Measurements from ENCODE around the gene KRTAP11-1.

KRTAP11-1 gene

DNA sequence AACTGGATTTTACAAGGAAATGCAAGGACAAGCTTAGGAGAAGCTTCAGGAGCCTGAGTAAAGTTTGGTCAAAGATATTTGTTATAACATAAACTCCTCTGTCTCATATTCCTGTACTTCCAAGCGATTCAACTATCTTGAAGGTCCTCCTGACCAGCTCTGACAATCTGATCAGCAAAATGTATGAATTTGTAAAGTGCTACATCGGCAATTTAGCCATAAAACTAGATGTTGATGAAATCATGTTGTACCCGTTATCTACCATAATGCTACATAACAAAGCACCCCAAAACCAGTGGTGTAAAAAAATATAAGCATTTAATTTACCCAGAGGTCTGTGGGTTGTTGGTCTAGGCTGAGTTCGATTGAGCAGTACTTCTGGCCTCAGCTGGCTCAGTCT is 19.5 kb upstream of the KRTAP11-1 start:
- no peak overlapping the region for H3K4me2 ChIP-seq (ENCODE audit: low read length)
- no peaks in the 10 kb centered on the region for H3K79me1 ChIP-seq (ENCODE audit: low read length)
- H3K36me3 ChIP-seq (ENCODE audit: control insufficient read depth in 1 of 2, insufficient read depth in 2 of 2, low read length in 2 of 2) = no peaks in the 10 kb centered on the region
- DNase-seq = no peak
- H3K27ac ChIP-seq (ENCODE audit: low read depth, low read length) = no peak overlapping the region
- no peak overlapping the region for H2BK120ac ChIP-seq (ENCODE audit: insufficient read depth, low read length, poor library complexity)
- no peak overlapping the region for H3K4me3 ChIP-seq (ENCODE audit: low read depth, low read length)
- H3K4me1 ChIP-seq (ENCODE audit: control insufficient read depth in 1 of 2, insufficient read depth in 2 of 2, low read length in 2 of 2) = peaks cover 4 to 6% of the 10 kb centered on the region in 2 experiments
- no peaks in the 10 kb centered on the region for H3K9me3 ChIP-seq (ENCODE audit: insufficient read depth, low read depth, low read length)
- H2AFZ ChIP-seq (ENCODE audit: insufficient read depth, low read length, poor library complexity) = no peak overlapping the region
- WGBS (ENCODE audit: extremely low coverage, insufficient coverage, insufficient read length) = no CpG with 5 or more reads among the region's 4 CpGs
- no peak overlapping the region for H4K12ac ChIP-seq (ENCODE audit: low read depth, low read length)
- no peak overlapping the region for H3K23ac ChIP-seq (ENCODE audit: low read length)
- no peak overlapping the region for H3K9ac ChIP-seq (ENCODE audit: low read length)
- no peak overlapping the region for H3K4ac ChIP-seq (ENCODE audit: low read depth, low read length)
- no peak overlapping the region for H2BK5ac ChIP-seq (ENCODE audit: low read depth, low read length, poor library complexity)
- no peak overlapping the region for H3K18ac ChIP-seq (ENCODE audit: low read length)
- H2AK5ac ChIP-seq (ENCODE audit: low read length) = no peak overlapping the region
- H3K79me2 ChIP-seq (ENCODE audit: control insufficient read depth, insufficient read depth, low read length, poor library complexity) = no peaks in the 10 kb centered on the region
- H4K91ac ChIP-seq (ENCODE audit: low read depth, low read length) = no peak overlapping the region
- no peaks in the 10 kb centered on the region for H3K27me3 ChIP-seq (ENCODE audit: insufficient read depth, low read length)
- no peak overlapping the region for H4K8ac ChIP-seq (ENCODE audit: low read depth, low read length)
- H2BK12ac ChIP-seq (ENCODE audit: low read length) = no peak overlapping the region
- no peak overlapping the region for H3K14ac ChIP-seq (ENCODE audit: low read length)

DNA sequence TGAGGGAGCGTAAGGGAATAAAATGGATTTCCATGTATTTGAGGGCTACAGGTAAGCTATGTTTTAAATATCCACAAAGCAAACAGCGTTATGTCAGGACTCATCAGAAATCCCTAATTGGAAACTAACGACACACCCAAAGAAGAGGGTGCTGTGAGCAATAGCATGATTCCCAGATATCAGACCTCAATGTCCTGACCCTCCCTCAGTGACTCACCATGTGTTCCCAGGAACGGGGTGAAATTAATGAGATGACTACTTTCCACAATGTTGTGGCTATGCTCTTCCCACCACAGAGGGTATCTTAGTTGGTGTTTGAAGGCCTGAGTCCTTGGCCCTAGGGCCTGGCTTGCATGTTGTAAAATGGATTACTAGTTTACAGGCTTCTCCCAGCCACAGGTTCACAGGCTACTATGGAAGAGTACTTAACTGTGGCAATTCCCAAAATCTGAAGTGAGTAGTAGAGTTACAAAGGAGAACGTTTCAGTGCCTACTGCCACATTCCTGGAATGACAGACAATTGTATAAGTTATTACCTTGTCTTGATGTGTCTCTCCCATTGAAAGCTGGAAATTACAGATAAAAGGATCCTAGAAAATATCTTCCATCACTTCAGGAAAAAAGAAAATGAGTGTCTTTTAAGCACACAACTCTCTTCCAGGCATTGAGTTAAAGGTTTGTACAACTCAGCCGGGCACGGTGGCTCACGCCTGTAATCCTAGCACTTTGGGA is 1.7 kb upstream of the KRTAP11-1 start:
- WGBS (ENCODE audit: extremely low coverage, insufficient coverage, insufficient read length) = no CpG with 5 or more reads among the region's 8 CpGs
- no peak overlapping the region for H3K4ac ChIP-seq (ENCODE audit: low read depth, low read length)
- DNase-seq = no peak
- no peak overlapping the region for H2BK120ac ChIP-seq (ENCODE audit: insufficient read depth, low read length, poor library complexity)
- H2AK5ac ChIP-seq (ENCODE audit: low read length) = no peak overlapping the region
- H4K12ac ChIP-seq (ENCODE audit: low read depth, low read length) = no peak overlapping the region
- H4K8ac ChIP-seq (ENCODE audit: low read depth, low read length) = no peak overlapping the region
- H3K9me3 ChIP-seq (ENCODE audit: insufficient read depth, low read depth, low read length) = no peaks in the 10 kb centered on the region
- H3K79me1 ChIP-seq (ENCODE audit: low read length) = no peaks in the 10 kb centered on the region
- no peaks in the 10 kb centered on the region for H3K4me1 ChIP-seq (ENCODE audit: control insufficient read depth in 1 of 2, insufficient read depth in 2 of 2, low read length in 2 of 2)
- no peak overlapping the region for H3K4me2 ChIP-seq (ENCODE audit: low read length)
- H2AFZ ChIP-seq (ENCODE audit: insufficient read depth, low read length, poor library complexity) = no peak overlapping the region
- no peaks in the 10 kb centered on the region for H3K27me3 ChIP-seq (ENCODE audit: insufficient read depth, low read length)
- no peak overlapping the region for H3K18ac ChIP-seq (ENCODE audit: low read length)
- H3K79me2 ChIP-seq (ENCODE audit: control insufficient read depth, insufficient read depth, low read length, poor library complexity) = no peaks in the 10 kb centered on the region
- H3K4me3 ChIP-seq (ENCODE audit: low read depth, low read length) = no peak overlapping the region
- H3K14ac ChIP-seq (ENCODE audit: low read length) = no peak overlapping the region
- H4K91ac ChIP-seq (ENCODE audit: low read depth, low read length) = no peak overlapping the region
- H3K27ac ChIP-seq (ENCODE audit: low read depth, low read length) = no peak overlapping the region
- no peak overlapping the region for H3K9ac ChIP-seq (ENCODE audit: low read length)
- no peak overlapping the region for H2BK5ac ChIP-seq (ENCODE audit: low read depth, low read length, poor library complexity)
- no peak overlapping the region for H2BK12ac ChIP-seq (ENCODE audit: low read length)
- no peak overlapping the region for H3K23ac ChIP-seq (ENCODE audit: low read length)
- H3K36me3 ChIP-seq (ENCODE audit: control insufficient read depth in 1 of 2, insufficient read depth in 2 of 2, low read length in 2 of 2) = no peaks in the 10 kb centered on the region

DNA sequence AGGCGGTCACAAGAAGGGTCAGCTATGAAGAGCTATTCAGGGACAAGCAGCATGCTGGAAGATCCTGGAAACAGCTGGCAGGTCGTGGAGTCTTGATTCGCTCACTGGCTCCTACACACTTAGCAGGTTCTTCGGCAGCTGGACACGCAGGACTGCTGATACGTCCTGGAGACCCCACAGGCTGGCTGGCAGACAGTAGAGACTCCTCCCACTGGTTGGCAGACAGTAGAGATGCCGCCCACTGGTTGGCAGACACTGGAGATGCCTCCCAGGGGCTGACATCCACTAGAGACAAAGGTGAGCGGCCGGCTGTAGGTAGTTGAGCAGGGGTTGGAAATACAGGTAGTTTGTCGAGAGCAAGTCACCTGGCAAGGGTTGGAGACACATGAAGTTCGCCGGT is 466 bp downstream of the KRTAP11-1 start:
- no peaks in the 10 kb centered on the region for H3K9me3 ChIP-seq (ENCODE audit: insufficient read depth, low read depth, low read length)
- no peak overlapping the region for H3K14ac ChIP-seq (ENCODE audit: low read length)
- H3K4me2 ChIP-seq (ENCODE audit: low read length) = no peak overlapping the region
- H4K12ac ChIP-seq (ENCODE audit: low read depth, low read length) = no peak overlapping the region
- no peak overlapping the region for H2BK120ac ChIP-seq (ENCODE audit: insufficient read depth, low read length, poor library complexity)
- no peak for DNase-seq
- no peaks in the 10 kb centered on the region for H3K27me3 ChIP-seq (ENCODE audit: insufficient read depth, low read length)
- no peak overlapping the region for H4K8ac ChIP-seq (ENCODE audit: low read depth, low read length)
- H3K4ac ChIP-seq (ENCODE audit: low read depth, low read length) = no peak overlapping the region
- no peak overlapping the region for H3K4me3 ChIP-seq (ENCODE audit: low read depth, low read length)
- H3K79me1 ChIP-seq (ENCODE audit: low read length) = no peaks in the 10 kb centered on the region
- no peaks in the 10 kb centered on the region for H3K36me3 ChIP-seq (ENCODE audit: control insufficient read depth in 1 of 2, insufficient read depth in 2 of 2, low read length in 2 of 2)
- H2BK5ac ChIP-seq (ENCODE audit: low read depth, low read length, poor library complexity) = no peak overlapping the region
- H3K9ac ChIP-seq (ENCODE audit: low read length) = no peak overlapping the region
- H2AFZ ChIP-seq (ENCODE audit: insufficient read depth, low read length, poor library complexity) = no peak overlapping the region
- H4K91ac ChIP-seq (ENCODE audit: low read depth, low read length) = no peak overlapping the region
- no peaks in the 10 kb centered on the region for H3K79me2 ChIP-seq (ENCODE audit: control insufficient read depth, insufficient read depth, low read length, poor library complexity)
- no peak overlapping the region for H3K27ac ChIP-seq (ENCODE audit: low read depth, low read length)
- H3K18ac ChIP-seq (ENCODE audit: low read length) = no peak overlapping the region
- H3K23ac ChIP-seq (ENCODE audit: low read length) = no peak overlapping the region
- no peak overlapping the region for H2BK12ac ChIP-seq (ENCODE audit: low read length)
- WGBS (ENCODE audit: extremely low coverage, insufficient coverage, insufficient read length) = no CpG with 5 or more reads among the region's 12 CpGs
- no peaks in the 10 kb centered on the region for H3K4me1 ChIP-seq (ENCODE audit: control insufficient read depth in 1 of 2, insufficient read depth in 2 of 2, low read length in 2 of 2)
- H2AK5ac ChIP-seq (ENCODE audit: low read length) = no peak overlapping the region

DNA sequence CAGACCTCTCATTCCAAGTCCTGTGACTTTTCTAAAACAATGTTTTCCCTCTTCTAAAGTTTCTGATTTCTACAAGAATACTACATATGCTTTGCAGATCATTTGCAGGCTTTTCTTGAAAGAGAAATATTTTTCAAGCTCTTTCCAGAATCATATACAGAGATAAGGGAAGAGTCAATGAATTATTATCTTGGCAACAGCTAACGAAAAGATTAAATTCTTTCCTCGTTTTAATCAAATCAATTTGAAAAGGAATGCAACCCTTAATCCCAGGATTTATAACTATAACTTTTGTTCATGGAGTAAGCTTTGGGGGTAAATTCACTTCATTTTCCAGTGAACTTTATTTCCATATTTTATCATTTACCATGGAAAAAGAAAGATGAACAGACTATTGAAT is 6.9 kb downstream of the KRTAP11-1 start:
- Histone ChIP-seq H2BK5ac (ENCODE audit: low read depth, low read length, poor library complexity) (no peak overlapping the region), H3K79me2 (ENCODE audit: control insufficient read depth, insufficient read depth, low read length, poor library complexity) (no peaks in the 10 kb centered on the region), H3K14ac (ENCODE audit: low read length) (no peak overlapping the region), H3K27me3 (ENCODE audit: insufficient read depth, low read length) (no peaks in the 10 kb centered on the region), H3K23ac (ENCODE audit: low read length) (no peak overlapping the region), H3K4me3 (ENCODE audit: low read depth, low read length) (no peak overlapping the region), H3K9ac (ENCODE audit: low read length) (no peak overlapping the region), H2BK12ac (ENCODE audit: low read length) (no peak overlapping the region), H4K91ac (ENCODE audit: low read depth, low read length) (no peak overlapping the region), H3K9me3 (ENCODE audit: insufficient read depth, low read depth, low read length) (no peaks in the 10 kb centered on the region), H4K8ac (ENCODE audit: low read depth, low read length) (no peak overlapping the region), H3K36me3 (ENCODE audit: control insufficient read depth in 1 of 2, insufficient read depth in 2 of 2, low read length in 2 of 2) (no peaks in the 10 kb centered on the region), H4K12ac (ENCODE audit: low read depth, low read length) (no peak overlapping the region), H2AK5ac (ENCODE audit: low read length) (no peak overlapping the region), H2BK120ac (ENCODE audit: insufficient read depth, low read length, poor library complexity) (no peak overlapping the region), H3K4ac (ENCODE audit: low read depth, low read length) (no peak overlapping the region), H2AFZ (ENCODE audit: insufficient read depth, low read length, poor library complexity) (no peak overlapping the region), H3K4me1 (ENCODE audit: control insufficient read depth in 1 of 2, insufficient read depth in 2 of 2, low read length in 2 of 2) (no peaks in the 10 kb centered on the region), H3K79me1 (ENCODE audit: low read length) (no peaks in the 10 kb centered on the region), H3K27ac (ENCODE audit: low read depth, low read length) (no peak overlapping the region), H3K4me2 (ENCODE audit: low read length) (no peak overlapping the region), H3K18ac (ENCODE audit: low read length) (no peak overlapping the region)
- DNase-seq = no peak
- no CpG with 5 or more reads among the region's 2 CpGs for WGBS (ENCODE audit: extremely low coverage, insufficient coverage, insufficient read length)
